Endothelial cell of umbilical vein (primary cell): ENCODE data around the gene PRDM12. TPM values are rescaled to one million over a fixed set of nuclear protein-coding genes. Genes with fewer than 3 reads are reported as not detected.
A peak's percentile ranks its signal among the peaks of the same experiment; 100 is the strongest.

Experiments
- BruUV-seq: library from RNA; stranded (reverse); fragments of 400-500 nt; replicated peaks from 2 replicates; lab custom pipeline; 2021; lab: Mats Ljungman, UMichigan
- CTCF ChIA-PET: fragments of 300-600, 350-600 bp; sonication (Branson Sonifier 250); formaldehyde crosslinking; loops from one replicate; lab custom pipeline; 2021; ENCODE audit warnings: antibody characterized with exemption, inconsistent platforms; lab: Charles Lee
- POLR2A ChIA-PET: fragments of 300-600, 350-600 bp; sonication (Branson Sonifier 250); formaldehyde crosslinking; loops from one replicate; lab custom pipeline; 2021; ENCODE audit warnings: antibody characterized with exemption, inconsistent platforms; lab: Charles Lee
- DNase-seq: peaks from one replicate; pipeline ENCODE4 v3.0.0-alpha.2; 2011; ENCODE audit warnings: low read depth, low spot score
- FAIRE-seq: peaks from 2 replicates; lab custom pipeline; 2011; peaks lifted over from hg19 to GRCh38; lab: Jason Lieb, UNC
- H2AFZ ChIP-seq: 2 replicates; pipeline ENCODE4 v1.6.0; 2012; ENCODE audit warnings: low read depth, low read length, control low read depth, inconsistent platforms
- H3K27ac ChIP-seq: 2 replicates; pipeline ENCODE4 v1.5.1; 2011; ENCODE audit warnings: low read depth, mild to moderate bottlenecking, control low read depth, low read length, moderate library complexity; ENCODE audit not compliant: insufficient read depth
- H3K27me3 ChIP-seq, 2 experiments: 2 replicates each; pipeline versions ENCODE4 v1.6.0 to v1.6.1; 2011; ENCODE audit warnings: low read length in 2 of 2, mixed read lengths in 1 of 2; ENCODE audit not compliant: control insufficient read depth in 2 of 2, insufficient read depth in 2 of 2
- H3K36me3 ChIP-seq, 2 experiments: 2 replicates in 1 of 2; 3 replicates in 1 of 2; pipeline ENCODE4 v1.5.1; 2011; ENCODE audit warnings: low read length in 2 of 2, mild to moderate bottlenecking in 1 of 2, moderate library complexity in 1 of 2; ENCODE audit not compliant: control insufficient read depth in 2 of 2, insufficient read depth in 2 of 2; ENCODE audit errors: extremely low read depth in 1 of 2
- H3K4me1 ChIP-seq: 3 replicates; pipeline ENCODE4 v1.5.1; 2011; ENCODE audit warnings: mild to moderate bottlenecking, low read length; ENCODE audit not compliant: control insufficient read depth, insufficient read depth; ENCODE audit errors: extremely low read depth
- H3K4me2 ChIP-seq: 2 replicates; pipeline ENCODE4 v1.6.1; 2011; ENCODE audit warnings: low read length, control low read depth, mixed read lengths; ENCODE audit not compliant: insufficient read depth
- H3K4me3 ChIP-seq, 3 experiments: fragments of 200-600 bp in 1 of 3; sonication (generic), shearing (Covaris generic) in 1 of 3; replicated peaks in 1 of 3; 2 replicates each; pipeline ENCODE4 v1.5.1; 2011 to 2016; ENCODE audit warnings: control low read depth in 3 of 3, low read length in 3 of 3, mild to moderate bottlenecking in 2 of 3, inconsistent platforms in 1 of 3, low read depth in 1 of 3, moderate library complexity in 1 of 3; ENCODE audit not compliant: insufficient read depth in 1 of 3
- H3K79me2 ChIP-seq: 2 replicates; pipeline ENCODE4 v1.6.0; 2012; ENCODE audit warnings: low read length, inconsistent platforms; ENCODE audit not compliant: control insufficient read depth, insufficient read depth
- H3K9ac ChIP-seq: replicated peaks from 2 replicates; pipeline ENCODE3; 2011; ENCODE audit warnings: low read length, control low read depth; ENCODE audit not compliant: insufficient read depth; ENCODE audit errors: extremely low read depth
- H3K9me1 ChIP-seq: replicated peaks from 3 replicates; pipeline ENCODE4 v1.6.0; 2011; ENCODE audit warnings: mild to moderate bottlenecking, low read length; ENCODE audit not compliant: control insufficient read depth, insufficient read depth; ENCODE audit errors: extremely low read depth
- H3K9me3 ChIP-seq: replicated peaks from 2 replicates; pipeline ENCODE4 v1.5.1; 2012; ENCODE audit warnings: low read length, inconsistent platforms; ENCODE audit not compliant: control insufficient read depth, insufficient read depth
- H4K20me1 ChIP-seq: replicated peaks from 2 replicates; pipeline ENCODE3; 2011; ENCODE audit warnings: mild to moderate bottlenecking, low read length; ENCODE audit not compliant: control insufficient read depth, insufficient read depth; ENCODE audit errors: extremely low read depth
- CTCF ChIP-seq, 2 donors: IDR thresholded peaks; 1 replicate in 1 of 2; 2 replicates in 1 of 2; pipeline ENCODE4 v1.5.1; 2011; ENCODE audit warnings: low read length in 2 of 2, mild to moderate bottlenecking in 2 of 2, moderate library complexity in 2 of 2, control low read depth in 1 of 2, inconsistent platforms in 1 of 2, low read depth in 1 of 2; ENCODE audit not compliant: insufficient read depth in 1 of 2; ENCODE audit errors: extremely low read depth in 1 of 2
- FOS ChIP-seq: IDR thresholded peaks from 2 replicates; pipeline ENCODE4 v1.6.1; 2011; ENCODE audit warnings: mild to moderate bottlenecking, low read length, moderate library complexity, borderline replicate concordance; ENCODE audit not compliant: insufficient read depth
- GATA2 ChIP-seq: IDR thresholded peaks from 2 replicates; pipeline ENCODE4 v1.7.0; 2011; ENCODE audit warnings: low read depth, mild to moderate bottlenecking, moderate library complexity, mixed read lengths, low read length; ENCODE audit not compliant: insufficient read length, insufficient read depth
- JUN ChIP-seq: IDR thresholded peaks from 2 replicates; pipeline ENCODE4 v1.6.1; 2011; ENCODE audit warnings: borderline replicate concordance, low read depth; ENCODE audit not compliant: insufficient read length, insufficient read depth
- POLR2A ChIP-seq: IDR thresholded peaks from 2 replicates; pipeline ENCODE4 v1.6.1; 2012; ENCODE audit warnings: low read depth, mild to moderate bottlenecking, control low read depth, low read length
- POLR2AphosphoS5 ChIP-seq: IDR thresholded peaks from 2 replicates; pipeline ENCODE4 v1.6.1; 2012; ENCODE audit warnings: low read depth, mild to moderate bottlenecking, control low read depth, low read length, moderate library complexity; ENCODE audit not compliant: insufficient read depth
- dilution Hi-C: fragments of 300-500 bp; cut with MboI; formaldehyde crosslinking; loops from one replicate; pipeline ENCODE4 v1.15.0; 2019; ENCODE audit warnings: low sequenced_read_pairs; ENCODE audit not compliant: extremely low pct_ligation_motif_present
- intact Hi-C: fragments of 100-400 bp; cut with micrococcal nuclease; formaldehyde crosslinking; loops from one replicate; pipeline ENCODE4 v1.10.0; 2022
- polyA plus RNA-seq, 4 experiments: library from polyadenylated mRNA; depleted of rRNA in 3 of 4; stranded (reverse) in 3 of 4; unstranded in 1 of 4; fragments of >200 nt; gene quantifications; 2 replicates each; pipeline versions ENCODE4 v1.2.1 to v1.2.3, GENCODE V29; 2011 to 2012; ENCODE audit warnings: missing spikeins in 1 of 4
- total RNA-seq: library from RNA; stranded (reverse); gene quantifications from 2 replicates; pipeline ENCODE4 v1.2.3, GENCODE V29; 2021

PRDM12 gene
- total and polyA plus RNA-seq, 2 donors (not counting 3 experiments of a cell fraction or from before 2014, with no cell fraction given): not detected

GRCh38 chr9:130728721-130729120, 64.3 kb downstream of the PRDM12 start:
- H3K9ac ChIP-seq: peak overlapping the region; percentile 21
- peaks cover 30% of the 10 kb centered on the region for H3K4me1 ChIP-seq
- dilution Hi-C loops (no loop called here), intact Hi-C loops (loop anchor here (2.0 kb wide), 1 partner anchor 14 kb away; no protein-coding TSS in a partner anchor)
- no peaks in the 10 kb centered on the region for H4K20me1 ChIP-seq
- H2AFZ ChIP-seq: no peak overlapping the region
- no peaks in the 10 kb centered on the region for H3K27me3 ChIP-seq
- peak overlapping the region; percentile 75 for H3K27ac ChIP-seq
- TF ChIP-seq GATA2: no peak
- no peak for TF ChIP-seq CTCF (IDR thresholded peaks at IDR 0.05; ENCODE audit: extremely low read depth in 1 of 2, insufficient read depth in 1 of 2, low read depth in 1 of 2, low read length in 2 of 2)
- TF ChIP-seq JUN: peak; percentile 87
- peak; percentile 83 for TF ChIP-seq FOS
- CTCF ChIA-PET: interaction anchor here (0.9 to 1.7 kb wide), 3 partner anchors 11 to 23 kb away, joined by 4 to 5 read pairs (median 4); no protein-coding TSS in a partner anchor
- peaks cover 51% of the 10 kb centered on the region for H3K79me2 ChIP-seq
- H3K36me3 ChIP-seq: no peaks in the 10 kb centered on the region
- TSS peak; percentile 16 for BruUV-seq
- no peaks in the 10 kb centered on the region for H3K9me3 ChIP-seq
- DNase-seq: peak; percentile 67
- FAIRE-seq: peak; percentile 63
- no peaks in the 10 kb centered on the region for H3K9me1 ChIP-seq
- peak overlapping the region in 1 of 3 experiments; percentile 35 for H3K4me3 ChIP-seq
- H3K4me2 ChIP-seq: peak overlapping the region; percentile 67
- POLR2A ChIA-PET: interaction anchor here (0.6 kb wide), 1 partner anchor 17 kb away, joined by 6 read pairs; no protein-coding TSS in a partner anchor

- ChIA-PET CTCF (no interaction called here), POLR2A (no interaction called here)
- intact Hi-C loops (loop anchor here (2.0 kb wide), 1 partner anchor 14 kb away; no protein-coding TSS in a partner anchor), dilution Hi-C loops (no loop called here)
- DNase-seq (no peak), FAIRE-seq (peak; percentile 12)
- Histone ChIP-seq H3K79me2 (peaks cover 53% of the 10 kb centered on the region), H2AFZ (no peak overlapping the region), H3K4me2 (peak overlapping the region; percentile 67), H3K36me3 (no peaks in the 10 kb centered on the region), H3K9me1 (no peaks in the 10 kb centered on the region), H3K27ac (peak overlapping the region; percentile 75), H3K4me1 (peaks cover 30% of the 10 kb centered on the region), H3K9me3 (no peaks in the 10 kb centered on the region), H3K4me3 (no peak overlapping the region), H3K27me3 (no peaks in the 10 kb centered on the region), H3K9ac (peak overlapping the region; percentile 21), H4K20me1 (no peaks in the 10 kb centered on the region)
- TF ChIP-seq POLR2AphosphoS5 (no peak), POLR2A (no peak), GATA2 (no peak)
- BruUV-seq: no TSS peak
Measured at GRCh38 chr9:130729145-130729544, 64.8 kb downstream of the PRDM12 start.
